K562 (cell line): Measurements from ENCODE around the gene C1GALT1C1L. TPM values are rescaled to one million over a fixed set of nuclear protein-coding genes. Genes with fewer than 3 reads are reported as not detected.

Experiments
- ATF1 ChIP-seq, 2 experiments: fragments of 450-650 bp in 1 of 2; IDR thresholded peaks; 2 replicates each; pipeline ENCODE4 v1.6.1; 2016; ENCODE audit warnings: missing compliant biosample characterization in 1 of 2, missing genetic modification characterization in 1 of 2
- CBFA2T3 ChIP-seq: fragments of 450-650 bp; IDR thresholded peaks from 2 replicates; pipeline ENCODE4 v1.6.1; 2017
- CBX3 ChIP-seq, 2 experiments: IDR thresholded peaks; 1 replicate in 1 of 2; 2 replicates in 1 of 2; pipeline ENCODE4 v1.6.1; 2012; ENCODE audit warnings: inconsistent platforms in 2 of 2, low read length in 2 of 2, borderline replicate concordance in 1 of 2, control low read depth in 1 of 2
- GATA2 ChIP-seq: sonication (generic); formaldehyde crosslinking; IDR thresholded peaks from 2 replicates; pipeline ENCODE4 v1.4.0; 2020; ENCODE audit warnings: mild to moderate bottlenecking, missing genetic modification reagents
- HNRNPK ChIP-seq: fragments of 200-400 bp; formaldehyde crosslinking; IDR thresholded peaks from one replicate; pipeline ENCODE4 v1.6.1; 2018; ENCODE audit warnings: mild to moderate bottlenecking, low read depth, low read length; ENCODE audit not compliant: poor library complexity, severe bottlenecking
- KDM4B ChIP-seq, 2 experiments: fragments of 450-650 bp in 1 of 2; sonication (generic) in 1 of 2; IDR thresholded peaks; 2 replicates each; pipeline ENCODE4 v1.6.1; 2016 to 2017; ENCODE audit warnings: borderline replicate concordance in 2 of 2, antibody characterized with exemption in 1 of 2, low read depth in 1 of 2, mild to moderate bottlenecking in 1 of 2
- NFIX ChIP-seq: fragments of 250-450 bp; sonication (Bioruptor Pico); IDR thresholded peaks from 2 replicates; pipeline ENCODE4 v1.4.0; 2020; ENCODE audit warnings: low read depth, mild to moderate bottlenecking, moderate library complexity
- RNF2 ChIP-seq: sonication (generic); IDR thresholded peaks from 2 replicates; pipeline ENCODE4 v1.6.1; 2016
- SMAD1 ChIP-seq: fragments of 150-350 bp; IDR thresholded peaks from 2 replicates; pipeline ENCODE4 v1.6.1; 2014; ENCODE audit warnings: low read length, low read depth; ENCODE audit not compliant: partially characterized antibody
- SOX6 ChIP-seq: fragments of 450-650 bp; IDR thresholded peaks from 2 replicates; pipeline ENCODE4 v1.6.1; 2014; ENCODE audit warnings: mild to moderate bottlenecking
- ZBED1 ChIP-seq: IDR thresholded peaks from 2 replicates; pipeline ENCODE4 v1.6.1; 2014
- ZBTB1 ChIP-seq: sonication (generic); formaldehyde crosslinking; IDR thresholded peaks from 2 replicates; pipeline ENCODE4 v1.8.1; 2023; ENCODE audit warnings: missing genetic modification reagents, low read depth, mild to moderate bottlenecking, borderline replicate concordance
- ZNF239 ChIP-seq: fragments of 250-450 bp; sonication (Bioruptor Pico); IDR thresholded peaks from 2 replicates; pipeline ENCODE4 v1.4.0; 2020; ENCODE audit warnings: mild to moderate bottlenecking
- ZNF444 ChIP-seq: fragments of 250-450 bp; sonication (Bioruptor Pico); IDR thresholded peaks from 2 replicates; pipeline ENCODE4 v1.4.0; 2020; ENCODE audit warnings: mild to moderate bottlenecking, moderate library complexity
- polyA plus RNA-seq, 8 experiments: library from polyadenylated mRNA; depleted of rRNA in 4 of 8; stranded (reverse) in 5 of 8; unstranded in 3 of 8; fragments of >200 nt; fragmentation: Nextera tagmentation in 2 of 8; fragmentation: Illumina TruSeq in 1 of 8; extraction: Ambion mirVana in 2 of 8; extraction: Trizol in 1 of 8; gene quantifications; 2 replicates each; pipeline versions ENCODE4 v1.2.1 to v1.2.3, GENCODE V29; 2011 to 2014; ENCODE audit warnings: inconsistent platforms in 1 of 8, missing spikeins in 1 of 8
- total RNA-seq, 7 experiments: library from RNA; depleted of rRNA in 6 of 7; stranded (reverse); fragments of >200 nt in 6 of 7; fragmentation: Illumina TruSeq in 2 of 7; extraction: Trizol in 2 of 7; gene quantifications; 2 replicates each; pipeline versions ENCODE4 v1.2.1 to v1.2.3, GENCODE V29; 2011 to 2021; ENCODE audit warnings: low replicate concordance in 1 of 7
- TF ChIP-seq, protein P1 (sequence below), 2 experiments: fragments of 450-650 bp in 1 of 2; sonication (generic) in 1 of 2; formaldehyde crosslinking in 1 of 2; IDR thresholded peaks; 2 replicates each; pipeline versions ENCODE4 v1.7.1 to v1.9.0; 2016 to 2022; ENCODE audit warnings: inconsistent platforms in 1 of 2, mild to moderate bottlenecking in 1 of 2, missing genetic modification reagents in 1 of 2
- TF ChIP-seq, protein P2 (sequence below): fragments of 450-650 bp; IDR thresholded peaks from 2 replicates; pipeline ENCODE4 v1.7.1; 2018; ENCODE audit warnings: mild to moderate bottlenecking, low read depth; ENCODE audit not compliant: partially characterized antibody

The C1GALT1C1L gene
- total and polyA plus RNA-seq, 9 of the 15 experiments (the other 6 are each of a cell fraction or from before 2014, with no cell fraction given), result 1.0 to 4.4 (median 1.9) TPM

DNA sequence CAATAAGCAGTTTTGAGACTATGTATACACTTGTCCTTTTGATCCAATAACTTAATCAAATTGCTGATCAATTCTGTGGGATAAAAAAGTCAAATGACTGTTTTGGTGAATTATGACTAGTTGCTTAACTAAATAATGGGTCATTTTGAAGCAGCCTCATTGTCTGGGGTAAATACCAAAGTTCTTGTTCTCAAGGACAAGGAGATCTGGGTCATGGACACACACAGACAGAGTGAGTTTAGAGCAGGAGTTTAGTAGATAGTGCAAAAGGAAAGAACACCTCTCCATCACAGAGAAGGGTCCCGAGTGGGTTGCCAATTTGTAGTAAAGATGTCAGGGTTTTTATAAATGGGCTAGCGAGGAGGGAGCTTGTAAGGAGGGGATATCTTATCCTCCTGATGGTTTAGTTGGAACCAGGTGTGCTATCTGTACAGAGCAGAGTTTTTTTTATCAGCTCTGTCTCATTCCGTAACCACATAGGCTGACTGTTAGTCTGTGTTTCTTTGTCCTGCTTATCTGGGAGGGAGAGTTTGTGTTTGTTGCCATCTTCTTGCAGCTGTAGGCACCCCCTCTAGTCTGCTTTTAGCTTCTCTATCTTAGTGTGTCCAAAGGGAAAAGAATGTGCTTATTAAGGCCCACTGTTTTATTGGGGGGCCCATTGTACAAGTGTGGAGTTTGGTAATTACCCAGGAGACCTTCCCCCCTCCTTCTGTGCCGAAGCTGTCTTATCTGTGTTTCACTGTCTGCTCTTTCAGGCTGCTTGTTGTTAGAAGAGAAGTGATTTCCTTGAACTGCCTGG, 48.7 kb upstream of the C1GALT1C1L start (continued):
- TF ChIP-seq, protein P1, sequence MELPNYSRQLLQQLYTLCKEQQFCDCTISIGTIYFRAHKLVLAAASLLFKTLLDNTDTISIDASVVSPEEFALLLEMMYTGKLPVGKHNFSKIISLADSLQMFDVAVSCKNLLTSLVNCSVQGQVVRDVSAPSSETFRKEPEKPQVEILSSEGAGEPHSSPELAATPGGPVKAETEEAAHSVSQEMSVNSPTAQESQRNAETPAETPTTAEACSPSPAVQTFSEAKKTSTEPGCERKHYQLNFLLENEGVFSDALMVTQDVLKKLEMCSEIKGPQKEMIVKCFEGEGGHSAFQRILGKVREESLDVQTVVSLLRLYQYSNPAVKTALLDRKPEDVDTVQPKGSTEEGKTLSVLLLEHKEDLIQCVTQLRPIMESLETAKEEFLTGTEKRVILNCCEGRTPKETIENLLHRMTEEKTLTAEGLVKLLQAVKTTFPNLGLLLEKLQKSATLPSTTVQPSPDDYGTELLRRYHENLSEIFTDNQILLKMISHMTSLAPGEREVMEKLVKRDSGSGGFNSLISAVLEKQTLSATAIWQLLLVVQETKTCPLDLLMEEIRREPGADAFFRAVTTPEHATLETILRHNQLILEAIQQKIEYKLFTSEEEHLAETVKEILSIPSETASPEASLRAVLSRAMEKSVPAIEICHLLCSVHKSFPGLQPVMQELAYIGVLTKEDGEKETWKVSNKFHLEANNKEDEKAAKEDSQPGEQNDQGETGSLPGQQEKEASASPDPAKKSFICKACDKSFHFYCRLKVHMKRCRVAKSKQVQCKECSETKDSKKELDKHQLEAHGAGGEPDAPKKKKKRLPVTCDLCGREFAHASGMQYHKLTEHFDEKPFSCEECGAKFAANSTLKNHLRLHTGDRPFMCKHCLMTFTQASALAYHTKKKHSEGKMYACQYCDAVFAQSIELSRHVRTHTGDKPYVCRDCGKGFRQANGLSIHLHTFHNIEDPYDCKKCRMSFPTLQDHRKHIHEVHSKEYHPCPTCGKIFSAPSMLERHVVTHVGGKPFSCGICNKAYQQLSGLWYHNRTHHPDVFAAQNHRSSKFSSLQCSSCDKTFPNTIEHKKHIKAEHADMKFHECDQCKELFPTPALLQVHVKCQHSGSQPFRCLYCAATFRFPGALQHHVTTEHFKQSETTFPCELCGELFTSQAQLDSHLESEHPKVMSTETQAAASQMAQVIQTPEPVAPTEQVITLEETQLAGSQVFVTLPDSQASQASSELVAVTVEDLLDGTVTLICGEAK (IDR thresholded peaks at IDR 0.05), result 0 out of 2 replicates have a peak, but pooled peaks have one; percentile 18
- TF ChIP-seq, protein P1 (CRISPR knock-in tag; IDR thresholded peaks at IDR 0.05), result no peak
- TF ChIP-seq ATF1 (CRISPR knock-in tag; IDR thresholded peaks at IDR 0.05) (no peak), ATF1 (tag; IDR thresholded peaks at IDR 0.05) (peak; percentile 67), CBX3 (IDR thresholded peaks at IDR 0.05; ENCODE audit: borderline replicate concordance in 1 of 2, low read length in 2 of 2) (0 out of 3 replicates have a peak, but pooled peaks of 1 of the 2 experiments have one; percentile 22), GATA2 (CRISPR knock-in tag) (peak; percentile 96), NFIX (no peak), ZBED1 (no peak), KDM4B (IDR thresholded peaks at IDR 0.05; ENCODE audit: borderline replicate concordance in 2 of 2, low read depth in 1 of 2) (no peak), ZNF444 (CRISPR knock-in tag) (no peak), CBFA2T3 (peak; percentile 100), HNRNPK (no peak), RNF2 (peak; percentile 83), ZBTB1 (CRISPR knock-in tag) (no peak), SMAD1 (peak; percentile 42), SOX6 (peak; percentile 100), ZNF239 (CRISPR knock-in tag) (0 out of 2 replicates have a peak, but pooled peaks have one; percentile 49)
- TF ChIP-seq, protein P2, sequence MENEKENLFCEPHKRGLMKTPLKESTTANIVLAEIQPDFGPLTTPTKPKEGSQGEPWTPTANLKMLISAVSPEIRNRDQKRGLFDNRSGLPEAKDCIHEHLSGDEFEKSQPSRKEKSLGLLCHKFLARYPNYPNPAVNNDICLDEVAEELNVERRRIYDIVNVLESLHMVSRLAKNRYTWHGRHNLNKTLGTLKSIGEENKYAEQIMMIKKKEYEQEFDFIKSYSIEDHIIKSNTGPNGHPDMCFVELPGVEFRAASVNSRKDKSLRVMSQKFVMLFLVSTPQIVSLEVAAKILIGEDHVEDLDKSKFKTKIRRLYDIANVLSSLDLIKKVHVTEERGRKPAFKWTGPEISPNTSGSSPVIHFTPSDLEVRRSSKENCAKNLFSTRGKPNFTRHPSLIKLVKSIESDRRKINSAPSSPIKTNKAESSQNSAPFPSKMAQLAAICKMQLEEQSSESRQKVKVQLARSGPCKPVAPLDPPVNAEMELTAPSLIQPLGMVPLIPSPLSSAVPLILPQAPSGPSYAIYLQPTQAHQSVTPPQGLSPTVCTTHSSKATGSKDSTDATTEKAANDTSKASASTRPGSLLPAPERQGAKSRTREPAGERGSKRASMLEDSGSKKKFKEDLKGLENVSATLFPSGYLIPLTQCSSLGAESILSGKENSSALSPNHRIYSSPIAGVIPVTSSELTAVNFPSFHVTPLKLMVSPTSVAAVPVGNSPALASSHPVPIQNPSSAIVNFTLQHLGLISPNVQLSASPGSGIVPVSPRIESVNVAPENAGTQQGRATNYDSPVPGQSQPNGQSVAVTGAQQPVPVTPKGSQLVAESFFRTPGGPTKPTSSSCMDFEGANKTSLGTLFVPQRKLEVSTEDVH, result peak; percentile 58
